ENCODE data around the gene DEDD2. TPM values are rescaled to one million over a fixed set of nuclear protein-coding genes. Genes with fewer than 3 reads are reported as not detected.

The DEDD2 gene
- total RNA-seq, 1 donor from 2014 or later = 21.3 TPM

DNA sequence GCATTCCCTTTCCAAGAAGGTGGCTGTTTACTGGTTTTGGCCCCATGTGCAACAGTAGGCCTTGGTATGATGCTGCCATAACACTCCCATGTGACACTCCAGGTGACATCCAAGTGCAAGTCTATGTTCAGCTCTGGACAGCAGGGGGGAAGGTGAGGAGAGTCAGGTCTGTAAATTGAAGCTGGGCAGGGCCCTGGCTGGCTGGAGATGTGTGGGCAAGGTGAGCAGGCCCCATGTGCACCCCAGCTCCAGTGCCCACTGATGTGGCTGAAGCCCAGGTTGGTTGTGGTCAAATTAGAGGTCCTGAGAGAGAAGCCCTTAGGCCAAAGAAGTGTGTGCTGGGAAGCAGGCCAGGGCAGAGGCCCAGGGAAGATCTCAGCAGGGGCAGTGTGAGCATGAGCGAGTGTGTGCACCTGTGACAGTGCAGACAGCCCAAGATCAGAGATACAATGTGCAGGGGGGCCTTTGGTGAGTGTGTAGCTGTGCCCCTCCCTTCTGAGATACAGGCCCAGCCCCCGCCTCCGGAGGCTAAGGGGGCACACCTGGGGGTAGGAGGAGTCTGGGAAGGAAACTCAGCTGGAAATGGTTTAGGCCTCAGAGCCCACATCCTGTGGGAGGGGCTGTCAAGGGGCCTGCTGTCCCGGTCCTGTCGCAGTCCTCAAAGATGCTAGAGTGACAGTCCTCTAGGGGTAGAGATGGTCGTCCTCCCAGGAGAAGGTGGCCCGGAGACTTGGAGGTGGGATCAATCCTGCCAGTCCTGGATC, 18.6 kb downstream of the DEDD2 start:
- no peak overlapping the region for H3K27ac Mint-ChIP-seq
- DNase-seq (ENCODE audit: low spot score in 2 of 2, unreplicated experiment in 2 of 2) = no peak
- no peaks in the 10 kb centered on the region for H3K4me1 Mint-ChIP-seq
- peaks cover 4% of the 10 kb centered on the region for H3K27me3 Mint-ChIP-seq (ENCODE audit: low read depth)
- no peak overlapping the region for H3K4me3 Mint-ChIP-seq
- peaks cover 34% of the 10 kb centered on the region for H3K36me3 Mint-ChIP-seq
- TF ChIP-seq CTCF (IDR thresholded peaks at IDR 0.05; ENCODE audit: unreplicated experiment) = no peak
- H3K9me3 Mint-ChIP-seq = peaks cover under 1% of the 10 kb centered on the region

GRCh38 chr19:42197375-42197817, 20.1 kb downstream of the DEDD2 start:
- Mint-ChIP-seq H3K27ac (no peak overlapping the region), H3K4me3 (no peak overlapping the region), H3K27me3 (ENCODE audit: low read depth) (peaks cover 17% of the 10 kb centered on the region), H3K4me1 (no peaks in the 10 kb centered on the region), H3K9me3 (peaks cover 9% of the 10 kb centered on the region), H3K36me3 (peaks cover 27% of the 10 kb centered on the region)
- no peak for TF ChIP-seq CTCF (IDR thresholded peaks at IDR 0.05; ENCODE audit: unreplicated experiment)
- no peak for DNase-seq (ENCODE audit: low spot score in 2 of 2, unreplicated experiment in 2 of 2)

- H3K9me3 Mint-ChIP-seq = peaks cover 9% of the 10 kb centered on the region
- peaks cover 27% of the 10 kb centered on the region for H3K27me3 Mint-ChIP-seq (ENCODE audit: low read depth)
- no peak overlapping the region for H3K27ac Mint-ChIP-seq
- no peak for TF ChIP-seq CTCF (IDR thresholded peaks at IDR 0.05; ENCODE audit: unreplicated experiment)
- H3K4me1 Mint-ChIP-seq = no peaks in the 10 kb centered on the region
- peaks cover 23% of the 10 kb centered on the region for H3K36me3 Mint-ChIP-seq
- DNase-seq (ENCODE audit: low spot score in 2 of 2, unreplicated experiment in 2 of 2) = no peak
- H3K4me3 Mint-ChIP-seq = no peak overlapping the region
Observed at GRCh38 chr19:42196011-42197001, 21.2 kb downstream of the DEDD2 start.

DNA sequence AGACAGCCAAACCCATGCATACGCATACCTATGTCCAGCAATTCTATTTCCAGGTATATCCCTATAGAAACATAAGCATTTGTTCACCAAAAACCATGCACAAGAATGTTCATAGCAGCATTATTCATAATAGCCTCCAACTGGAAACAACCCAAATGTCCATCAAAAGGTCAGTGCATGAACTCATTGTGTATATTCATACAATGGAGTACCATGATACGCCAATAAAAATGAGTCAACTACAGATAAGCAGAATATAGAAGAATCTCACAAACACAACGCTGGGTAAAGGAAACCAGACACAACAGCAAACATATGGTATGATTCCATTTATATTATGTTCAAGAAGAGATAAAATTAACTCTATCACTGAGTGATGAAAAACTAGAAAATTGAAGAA, 23.8 kb downstream of the DEDD2 start:
- peaks cover 9% of the 10 kb centered on the region for H3K9me3 Mint-ChIP-seq
- no peak overlapping the region for H3K4me3 Mint-ChIP-seq
- H3K36me3 Mint-ChIP-seq = peaks cover 8% of the 10 kb centered on the region
- H3K27ac Mint-ChIP-seq = no peak overlapping the region
- no peak for DNase-seq (ENCODE audit: low spot score in 2 of 2, unreplicated experiment in 2 of 2)
- H3K27me3 Mint-ChIP-seq (ENCODE audit: low read depth) = peaks cover 41% of the 10 kb centered on the region
- no peak for TF ChIP-seq CTCF (IDR thresholded peaks at IDR 0.05; ENCODE audit: unreplicated experiment)
- no peaks in the 10 kb centered on the region for H3K4me1 Mint-ChIP-seq

DNA sequence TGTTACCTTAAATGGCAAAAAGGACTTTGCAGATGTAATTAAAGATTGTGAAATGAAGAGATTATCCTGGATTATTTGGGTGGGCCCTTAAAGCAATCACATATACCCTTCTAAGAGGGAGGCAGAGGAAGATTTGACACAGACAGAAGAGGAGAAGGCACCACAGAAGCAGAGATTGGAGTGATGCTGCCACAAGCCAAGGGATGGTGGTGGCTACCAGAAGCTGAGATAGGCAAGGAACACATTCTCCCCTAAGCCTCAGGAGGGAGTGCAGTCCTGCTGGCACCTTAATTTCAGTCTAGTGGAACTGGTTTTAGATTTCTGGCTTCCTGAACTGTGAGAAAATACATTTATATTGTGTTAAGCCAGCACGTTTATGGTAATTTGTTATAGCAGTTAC, 24.2 kb downstream of the DEDD2 start:
- TF ChIP-seq CTCF (IDR thresholded peaks at IDR 0.05; ENCODE audit: unreplicated experiment) = no peak
- DNase-seq (ENCODE audit: low spot score in 2 of 2, unreplicated experiment in 2 of 2) = no peak
- H3K36me3 Mint-ChIP-seq = peaks cover 5% of the 10 kb centered on the region
- H3K4me3 Mint-ChIP-seq = no peak overlapping the region
- no peaks in the 10 kb centered on the region for H3K4me1 Mint-ChIP-seq
- H3K27me3 Mint-ChIP-seq (ENCODE audit: low read depth) = peaks cover 41% of the 10 kb centered on the region
- peaks cover 9% of the 10 kb centered on the region for H3K9me3 Mint-ChIP-seq
- no peak overlapping the region for H3K27ac Mint-ChIP-seq

Measured in mesothelial cell of epicardium (in vitro differentiated cells).